Muscle layer of colon (tissue), 2 donors: ENCODE data around the gene ANKRA2.

Experiments used
- H3K27ac ChIP-seq: one replicate; pipeline ENCODE4 v1.7.0; 2013; ENCODE audit warnings: low read depth, mild to moderate bottlenecking, low read length, moderate library complexity
- H3K27me3 ChIP-seq, 2 donors: one replicate each; pipeline ENCODE4 v1.7.0; 2013; ENCODE audit warnings: low read length in 2 of 2, mild to moderate bottlenecking in 2 of 2; ENCODE audit not compliant: insufficient read depth in 2 of 2, control insufficient read depth in 1 of 2
- H3K36me3 ChIP-seq: one replicate; pipeline ENCODE4 v1.7.0; 2013; ENCODE audit warnings: mild to moderate bottlenecking, low read length; ENCODE audit not compliant: insufficient read depth
- H3K4me1 ChIP-seq: one replicate; pipeline ENCODE4 v1.7.0; 2013; ENCODE audit warnings: mild to moderate bottlenecking, low read length; ENCODE audit not compliant: insufficient read depth
- H3K4me3 ChIP-seq, 2 donors: one replicate each; pipeline ENCODE4 v1.7.0; 2013; ENCODE audit warnings: low read length in 2 of 2, low read depth in 1 of 2, mild to moderate bottlenecking in 1 of 2, moderate library complexity in 1 of 2
- H3K9ac ChIP-seq: one replicate; pipeline ENCODE4 v1.7.0; 2013; ENCODE audit warnings: low read length
- H3K9me3 ChIP-seq: one replicate; pipeline ENCODE4 v1.7.0; 2013; ENCODE audit warnings: mild to moderate bottlenecking, low read length
- donor health status: abdominal sarcoma.
- donor health status: Adenocarcinoma of cecum.

The ANKRA2 gene

GRCh38 chr5:73544429-73545402 lies 20.7 kb downstream of the ANKRA2 start:
- H3K9ac ChIP-seq: no peak overlapping the region
- H3K27ac ChIP-seq: no peak overlapping the region
- no peaks in the 10 kb centered on the region for H3K36me3 ChIP-seq
- H3K9me3 ChIP-seq: no peaks in the 10 kb centered on the region
- H3K4me3 ChIP-seq: no peak overlapping the region
- H3K4me1 ChIP-seq: no peaks in the 10 kb centered on the region
- no peaks in the 10 kb centered on the region for H3K27me3 ChIP-seq

DNA sequence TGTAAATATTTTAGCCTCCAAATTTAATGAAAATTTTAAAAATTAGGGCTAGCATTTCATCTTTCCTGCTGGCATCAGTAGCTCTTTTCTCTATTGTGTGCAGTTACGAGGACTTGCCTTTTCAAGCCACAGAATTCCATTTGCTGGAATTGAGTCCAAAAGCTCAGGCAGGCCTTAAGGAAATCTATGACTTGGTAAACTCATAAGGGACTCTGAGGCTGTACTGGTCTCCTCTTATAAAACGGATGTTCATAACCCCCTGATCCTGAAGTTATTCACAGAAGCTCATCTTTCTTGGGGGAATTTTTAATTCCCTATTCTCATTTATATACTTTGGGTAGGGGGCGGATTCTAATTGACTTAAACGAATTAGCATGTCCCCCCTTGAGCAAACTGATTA lies 23.4 kb downstream of the ANKRA2 start:
- no peak overlapping the region for H3K9ac ChIP-seq
- H3K27me3 ChIP-seq: no peaks in the 10 kb centered on the region
- H3K9me3 ChIP-seq: no peaks in the 10 kb centered on the region
- H3K4me1 ChIP-seq: no peaks in the 10 kb centered on the region
- no peak overlapping the region for H3K4me3 ChIP-seq
- no peak overlapping the region for H3K27ac ChIP-seq
- H3K36me3 ChIP-seq: no peaks in the 10 kb centered on the region

DNA sequence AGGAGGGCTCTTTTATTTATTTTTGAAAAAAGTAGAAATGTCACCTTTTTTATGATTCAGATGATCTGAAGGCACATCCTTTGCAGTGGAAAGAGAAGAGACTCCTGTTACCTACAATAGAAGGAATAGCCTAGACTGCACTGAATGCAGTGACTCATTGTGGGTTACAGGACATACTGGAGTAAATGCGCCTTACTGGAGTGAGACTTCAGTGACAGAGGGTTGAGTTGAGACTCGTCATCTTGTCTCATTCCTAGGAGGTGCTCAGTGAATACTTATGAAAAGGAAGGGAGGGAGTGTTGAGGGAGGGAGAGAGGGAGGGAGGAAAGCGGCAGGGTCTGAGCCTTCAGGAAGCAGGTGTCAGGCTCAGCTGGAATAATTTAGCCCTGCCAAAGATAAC lies 25.2 kb downstream of the ANKRA2 start:
- H3K9me3 ChIP-seq: no peaks in the 10 kb centered on the region
- no peaks in the 10 kb centered on the region for H3K36me3 ChIP-seq
- no peak overlapping the region for H3K9ac ChIP-seq
- H3K4me3 ChIP-seq: no peak overlapping the region
- H3K27me3 ChIP-seq: no peaks in the 10 kb centered on the region
- no peaks in the 10 kb centered on the region for H3K4me1 ChIP-seq
- H3K27ac ChIP-seq: no peak overlapping the region

DNA sequence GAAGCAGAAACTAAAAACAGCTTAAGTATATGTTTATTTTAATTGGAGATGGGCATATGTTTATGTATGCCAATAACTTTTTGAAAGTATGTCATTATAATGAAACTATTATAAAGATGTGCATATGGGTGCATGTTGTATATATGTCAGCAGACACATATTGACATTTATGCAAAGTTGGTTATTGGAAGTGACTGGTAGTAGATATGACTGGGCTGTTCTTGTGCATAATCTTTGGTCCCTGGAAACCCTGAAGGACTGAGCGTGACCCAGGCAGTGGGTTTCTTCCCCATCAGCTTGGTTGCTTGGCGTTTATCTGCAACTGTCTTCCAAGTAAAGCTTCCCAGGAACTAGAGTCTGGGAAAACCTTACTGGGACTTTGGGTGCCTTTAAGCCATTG lies 25.7 kb downstream of the ANKRA2 start:
- H3K4me3 ChIP-seq: no peak overlapping the region
- H3K4me1 ChIP-seq: no peaks in the 10 kb centered on the region
- no peaks in the 10 kb centered on the region for H3K9me3 ChIP-seq
- H3K27ac ChIP-seq: no peak overlapping the region
- no peaks in the 10 kb centered on the region for H3K27me3 ChIP-seq
- no peaks in the 10 kb centered on the region for H3K36me3 ChIP-seq
- no peak overlapping the region for H3K9ac ChIP-seq

- H3K4me3 ChIP-seq: no peak overlapping the region
- H3K9me3 ChIP-seq: no peaks in the 10 kb centered on the region
- no peak overlapping the region for H3K9ac ChIP-seq
- no peaks in the 10 kb centered on the region for H3K4me1 ChIP-seq
- no peaks in the 10 kb centered on the region for H3K36me3 ChIP-seq
- no peaks in the 10 kb centered on the region for H3K27me3 ChIP-seq
- no peak overlapping the region for H3K27ac ChIP-seq
Observed at GRCh38 chr5:73534971-73535370, 30.5 kb downstream of the ANKRA2 start.

- H3K27me3 ChIP-seq: no peaks in the 10 kb centered on the region
- H3K9ac ChIP-seq: no peak overlapping the region
- H3K36me3 ChIP-seq: no peaks in the 10 kb centered on the region
- H3K4me3 ChIP-seq: no peak overlapping the region
- H3K27ac ChIP-seq: no peak overlapping the region
- H3K4me1 ChIP-seq: no peaks in the 10 kb centered on the region
- no peaks in the 10 kb centered on the region for H3K9me3 ChIP-seq
Observed at GRCh38 chr5:73534011-73534644, 31.3 kb downstream of the ANKRA2 start.

GRCh38 chr5:73532195-73532594 lies 33.2 kb downstream of the ANKRA2 start:
- Histone ChIP-seq H3K4me3 (no peak overlapping the region), H3K9me3 (no peaks in the 10 kb centered on the region), H3K36me3 (no peaks in the 10 kb centered on the region), H3K27ac (no peak overlapping the region), H3K9ac (no peak overlapping the region), H3K4me1 (no peaks in the 10 kb centered on the region), H3K27me3 (no peaks in the 10 kb centered on the region)

DNA sequence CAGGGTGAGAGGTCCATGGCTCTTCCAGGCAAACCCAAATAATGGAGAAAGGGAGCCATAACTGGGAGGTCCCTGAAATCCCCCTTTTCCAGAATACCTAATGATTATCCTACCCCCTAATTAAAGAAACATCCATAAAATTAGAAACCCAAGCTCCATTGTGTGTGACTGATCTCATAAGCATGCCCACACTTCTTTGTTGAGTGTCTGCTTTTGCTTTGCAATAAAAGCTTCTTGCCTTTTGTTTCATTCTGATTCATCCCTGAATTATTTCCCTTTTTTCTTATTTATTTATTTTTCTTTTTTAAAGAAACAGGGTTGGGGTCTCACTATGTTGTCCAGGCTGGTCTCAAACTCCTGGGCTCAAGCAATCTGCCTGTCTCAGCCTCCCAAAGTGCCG lies 34.1 kb downstream of the ANKRA2 start:
- Histone ChIP-seq H3K27ac (no peak overlapping the region), H3K27me3 (no peaks in the 10 kb centered on the region), H3K4me1 (no peaks in the 10 kb centered on the region), H3K36me3 (no peaks in the 10 kb centered on the region), H3K9me3 (no peaks in the 10 kb centered on the region), H3K4me3 (no peak overlapping the region), H3K9ac (no peak overlapping the region)

GRCh38 chr5:73529081-73529480 lies 36.4 kb downstream of the ANKRA2 start:
- Histone ChIP-seq H3K4me3 (no peak overlapping the region), H3K4me1 (no peaks in the 10 kb centered on the region), H3K9ac (no peak overlapping the region), H3K9me3 (no peaks in the 10 kb centered on the region), H3K27me3 (no peaks in the 10 kb centered on the region), H3K36me3 (no peaks in the 10 kb centered on the region), H3K27ac (no peak overlapping the region)

DNA sequence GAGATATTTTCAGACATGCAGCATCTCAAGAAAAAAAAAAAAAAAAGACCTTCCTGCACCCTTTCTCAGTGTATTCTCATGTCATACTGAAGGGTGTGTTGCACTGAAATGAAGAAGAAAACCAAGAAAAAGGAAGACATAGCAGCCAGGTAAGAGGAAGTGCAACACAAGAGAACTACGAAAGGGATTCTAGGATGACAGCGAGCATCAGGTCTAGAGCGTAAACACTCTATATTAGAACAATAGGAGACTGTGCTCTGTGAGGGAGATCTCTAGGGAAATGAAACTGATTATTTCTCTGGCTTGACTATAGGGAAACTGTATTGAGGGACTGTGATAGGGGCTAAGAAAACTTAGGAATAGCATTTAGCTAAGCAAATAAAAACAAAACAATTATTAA lies 37.2 kb downstream of the ANKRA2 start:
- no peak overlapping the region for H3K27ac ChIP-seq
- no peaks in the 10 kb centered on the region for H3K27me3 ChIP-seq
- no peak overlapping the region for H3K9ac ChIP-seq
- H3K4me3 ChIP-seq: no peak overlapping the region
- H3K4me1 ChIP-seq: no peaks in the 10 kb centered on the region
- no peaks in the 10 kb centered on the region for H3K9me3 ChIP-seq
- no peaks in the 10 kb centered on the region for H3K36me3 ChIP-seq

- Histone ChIP-seq H3K27ac (no peak overlapping the region), H3K36me3 (no peaks in the 10 kb centered on the region), H3K9me3 (no peaks in the 10 kb centered on the region), H3K9ac (no peak overlapping the region), H3K27me3 (no peaks in the 10 kb centered on the region), H3K4me3 (no peak overlapping the region), H3K4me1 (no peaks in the 10 kb centered on the region)
Observed at GRCh38 chr5:73525606-73526203, 39.7 kb downstream of the ANKRA2 start.
